Measurements from ENCODE around the gene KIZ.

DNA sequence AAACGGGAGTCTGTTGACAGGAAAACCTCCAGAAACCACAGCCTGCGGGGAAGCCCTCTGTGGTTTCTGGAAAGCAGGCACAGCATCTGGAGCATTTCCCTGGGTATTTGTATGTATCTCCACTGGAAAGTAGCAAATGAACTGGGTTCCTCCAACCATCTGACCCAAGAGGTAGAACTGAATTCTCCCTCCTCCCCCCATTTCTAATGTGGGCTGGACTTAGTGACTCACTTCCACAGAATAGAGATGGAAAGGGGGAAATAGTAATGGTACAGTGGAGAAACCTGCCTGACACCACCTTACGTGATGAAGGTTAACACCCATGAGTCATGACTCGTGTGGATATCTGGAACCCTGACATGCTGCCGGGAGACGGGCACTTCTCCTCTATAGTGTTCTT is 125.4 kb downstream of the KIZ start:
- TF ChIP-seq CTCF (IDR thresholded peaks at IDR 0.05; ENCODE audit: poor library complexity): no peak
- TF ChIP-seq EZH2 (IDR thresholded peaks at IDR 0.05; ENCODE audit: borderline replicate concordance): no peak
- no peak for TF ChIP-seq EZH2phosphoT487 (IDR thresholded peaks at IDR 0.05; ENCODE audit: low read depth, severe bottlenecking, unreplicated experiment)
